Aorta (tissue), 5 donors: ENCODE results near the gene FCRL4. TPM values are rescaled to one million over a fixed set of nuclear protein-coding genes. Genes with fewer than 3 reads are reported as not detected.
"Not testable (repeated sequence)": the region's sequence is repeated elsewhere in the genome, so short reads cannot be mapped to it uniquely, and the experiment has no call there.

Experiments used
- ATAC-seq: fragments of 200-7000 bp; cut with Tn5 transposase; one replicate; pipeline ENCODE4 v1.9.1; 2022; ENCODE audit warnings: moderate library complexity; ENCODE audit not compliant: low FRiP score
- DNase-seq, 2 donors: peaks; one replicate each; pipeline ENCODE4 v3.0.0-alpha.2; 2020
- H3K27ac ChIP-seq, 2 donors: one replicate each; pipeline ENCODE4 v1.5.1; 2013; ENCODE audit warnings: low read length in 2 of 2, mild to moderate bottlenecking in 2 of 2, moderate library complexity in 2 of 2, control low read depth in 1 of 2, inconsistent platforms in 1 of 2, low read depth in 1 of 2
- H3K27me3 ChIP-seq, 2 donors: one replicate each; pipeline ENCODE4 v1.6.1; 2013; ENCODE audit warnings: control low read depth in 1 of 2, low read length in 1 of 2, mild to moderate bottlenecking in 1 of 2, moderate library complexity in 1 of 2; ENCODE audit not compliant: insufficient read depth in 2 of 2, control insufficient read depth in 1 of 2
- H3K36me3 ChIP-seq, 2 donors: one replicate each; pipeline ENCODE4 v1.6.1; 2013; ENCODE audit warnings: control low read depth in 1 of 2, low read length in 1 of 2, mild to moderate bottlenecking in 1 of 2; ENCODE audit not compliant: insufficient read depth in 2 of 2, control insufficient read depth in 1 of 2
- H3K4me1 ChIP-seq, 2 donors: one replicate each; pipeline ENCODE4 v1.6.1; 2013; ENCODE audit warnings: low read length in 2 of 2, control low read depth in 1 of 2, mild to moderate bottlenecking in 1 of 2, moderate library complexity in 1 of 2; ENCODE audit not compliant: insufficient read depth in 2 of 2, control insufficient read depth in 1 of 2
- H3K4me3 ChIP-seq, 2 donors: one replicate each; pipeline ENCODE4 v1.5.1; 2013; ENCODE audit warnings: low read length in 2 of 2, control low read depth in 1 of 2, mild to moderate bottlenecking in 1 of 2
- H3K9me3 ChIP-seq: one replicate; pipeline ENCODE4 v1.6.1; 2013; ENCODE audit warnings: mild to moderate bottlenecking, low read length; ENCODE audit not compliant: control insufficient read depth
- WGBS, 2 donors: extraction: QIAGEN DNeasy Blood & Tissue Kit; methylation state at CpG; one replicate each; pipeline ENCODE4 v1.1.7; 2013; 5-methylcytosine and 5-hydroxymethylcytosine counted together
- intact Hi-C, 2 donors: fragments of 100-400 bp; cut with DNase I; formaldehyde crosslinking; loops; one replicate each; pipeline versions ENCODE4 v1.14.2 to v1.15.0; 2022
- polyA plus RNA-seq, 2 donors: library from polyadenylated mRNA; stranded (reverse); fragments of 200-250 nt; gene quantifications; one replicate each; pipeline ENCODE4 v1.2.3, GENCODE V29; 2013
- total RNA-seq, 2 donors: library from RNA; stranded (reverse); fragmentation: NEBNext Ultra II Directional; extraction: Animal tissue kit (Norgen Biotek cat#: 25700); gene quantifications; one replicate each; pipeline ENCODE4 v1.2.1, GENCODE V29; 2021
- donor health status: healthy with polysubstance abuse.
- donor health status: Bipolar disorder and iron deficiency.
- donor health status: DM: no; HTN: no; CAD: no.
- donor health status: DM: no; HTN: no; CAD: no.
- donor health status: DM: yes; HTN: yes; CAD: no.

The FCRL4 gene
- total and polyA plus RNA-seq, 4 donors = not detected

DNA sequence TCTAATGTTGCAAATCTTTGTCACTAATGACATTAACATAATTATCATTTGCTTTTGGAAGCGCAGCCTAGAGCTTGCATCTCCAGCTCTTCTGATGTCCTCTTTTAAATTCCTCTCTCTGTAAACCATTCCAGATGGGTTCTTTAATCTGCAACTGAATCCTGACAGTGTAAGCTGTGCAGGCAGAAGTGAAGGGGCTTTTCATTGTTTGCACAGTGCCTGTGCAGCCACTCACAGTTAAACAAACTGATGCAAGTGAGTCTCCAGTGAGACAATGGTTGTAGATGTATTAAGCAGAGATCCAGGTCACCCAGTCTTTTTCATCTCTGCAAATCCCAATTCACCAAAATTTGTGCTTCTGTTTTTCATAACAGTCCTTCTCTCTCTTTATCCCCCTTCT, 23.0 kb downstream of the FCRL4 start:
- no peak for DNase-seq
- Histone ChIP-seq H3K4me3 (no peak overlapping the region), H3K36me3 (no peaks in the 10 kb centered on the region), H3K27me3 (no peaks in the 10 kb centered on the region), H3K9me3 (no peaks in the 10 kb centered on the region), H3K27ac (no peak overlapping the region), H3K4me1 (no peaks in the 10 kb centered on the region)
- no peak for ATAC-seq
- WGBS, 2 donors = 48 to 67% methylated on average over 1 of the region's 1 CpG
- intact Hi-C loops = no loop called here

- ATAC-seq = no peak
- intact Hi-C loops = loop anchor here in 1 of 2 donors (10.0 kb wide), 1 partner anchor 58 kb away; no protein-coding TSS in a partner anchor
Measured at GRCh38 chr1:157566484-157567300, 31.2 kb downstream of the FCRL4 start.

DNA sequence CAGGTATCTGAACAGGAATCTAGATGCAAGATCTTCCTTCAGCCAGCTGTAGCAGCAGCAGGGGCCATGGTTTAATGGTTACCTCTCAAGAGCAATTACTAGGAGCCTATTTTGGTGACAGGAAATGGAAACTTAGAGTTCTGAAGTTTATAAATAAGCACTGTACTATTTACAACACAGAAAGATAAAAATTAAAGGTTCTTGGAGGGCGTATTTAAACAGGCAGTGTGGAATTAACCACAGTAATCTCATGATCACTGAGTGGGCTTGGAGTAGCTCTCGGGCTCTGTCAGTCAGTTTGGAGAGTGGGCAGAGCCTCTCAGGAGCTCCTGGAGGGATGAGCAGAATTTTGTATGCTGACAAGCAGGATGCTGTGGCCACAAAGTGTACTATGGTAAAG, 35.4 kb downstream of the FCRL4 start:
- Histone ChIP-seq H3K27me3 (peaks cover 0 to 2% of the 10 kb centered on the region in 2 donors), H3K4me1 (no peaks in the 10 kb centered on the region), H3K9me3 (peaks cover 3% of the 10 kb centered on the region), H3K27ac (no peak overlapping the region), H3K4me3 (no peak overlapping the region), H3K36me3 (no peaks in the 10 kb centered on the region)
- no peak for ATAC-seq
- WGBS, 2 donors = 50 to 54% methylated on average over 2 of the region's 2 CpGs
- intact Hi-C loops = loop anchor here in 1 of 2 donors (10.0 kb wide), 1 partner anchor 62 kb away; no protein-coding TSS in a partner anchor
- DNase-seq = no peak

More at GRCh38 chr1:157566484-157567300, 31.2 kb downstream of the FCRL4 start:
- no peaks in the 10 kb centered on the region for H3K36me3 ChIP-seq
- H3K27ac ChIP-seq = no peak overlapping the region
- H3K27me3 ChIP-seq = no peaks in the 10 kb centered on the region
- no peak for DNase-seq
- 72 to 80% methylated on average over 14 of the region's 14 CpGs for WGBS, 2 donors
- no peaks in the 10 kb centered on the region for H3K4me1 ChIP-seq
- H3K4me3 ChIP-seq = no peak overlapping the region
- no peaks in the 10 kb centered on the region for H3K9me3 ChIP-seq

DNA sequence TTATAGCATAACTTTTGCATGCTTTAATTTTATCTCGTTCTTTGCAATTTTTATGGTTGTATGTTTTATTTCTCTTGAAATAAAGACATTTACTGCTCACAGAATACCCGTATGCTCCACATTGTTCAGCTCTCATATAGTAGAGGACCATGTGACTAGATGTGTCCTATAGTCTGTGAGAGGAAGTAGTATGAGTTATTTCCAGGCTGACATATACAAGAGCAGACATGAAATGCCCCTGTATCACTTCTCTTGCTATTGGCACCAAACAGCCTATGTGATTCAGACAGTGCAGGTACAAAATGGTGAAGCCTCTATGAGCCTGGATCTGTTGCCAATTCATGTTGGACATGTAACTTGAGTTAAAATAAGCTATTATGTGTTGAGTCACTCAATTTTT, 39.8 kb downstream of the FCRL4 start:
- intact Hi-C loops = no loop called here
- no peak overlapping the region for H3K4me3 ChIP-seq
- DNase-seq = no peak
- peaks cover 3% of the 10 kb centered on the region for H3K9me3 ChIP-seq
- no peak for ATAC-seq
- no peaks in the 10 kb centered on the region for H3K36me3 ChIP-seq
- peaks cover 0 to 2% of the 10 kb centered on the region in 2 donors for H3K27me3 ChIP-seq
- no peaks in the 10 kb centered on the region for H3K4me1 ChIP-seq
- WGBS, 2 donors = 66 to 74% methylated on average over 2 of the region's 2 CpGs
- no peak overlapping the region for H3K27ac ChIP-seq

- H3K4me3 ChIP-seq = no peak within 1 kb of the TSS
- DNase-seq (no peak), ATAC-seq (no peak)
- 72 to 74% methylated on average over 10 of the region's 10 CpGs for WGBS, 2 donors
- H3K36me3 ChIP-seq = no peaks in the 10 kb centered on the region
- H3K9me3 ChIP-seq = no peaks in the 10 kb centered on the region
- no peak within 1 kb of the TSS for H3K27ac ChIP-seq
- H3K27me3 ChIP-seq = no peaks in the 10 kb centered on the region
- intact Hi-C loops = no loop called here
- no peaks in the 10 kb centered on the region for H3K4me1 ChIP-seq
Measured at GRCh38 chr1:157551694-157552693, 45.9 kb downstream of the FCRL4 start, which contains the start of gene FCRL5. Gene FCRL5 (minus strand): TSS chr1:157552515. CDS start chr1:157552362, 153 bp downstream.

GRCh38 chr1:157548081-157548480, 49.8 kb downstream of the FCRL4 start:
- H3K9me3 ChIP-seq, H3K36me3 ChIP-seq, ATAC-seq, H3K27me3 ChIP-seq, DNase-seq, H3K4me3 ChIP-seq, H3K27ac ChIP-seq, intact Hi-C loops, H3K4me1 ChIP-seq: not testable (repeated sequence)
- WGBS, 2 donors = 66 to 74% methylated on average over 1 of the region's 1 CpG

DNA sequence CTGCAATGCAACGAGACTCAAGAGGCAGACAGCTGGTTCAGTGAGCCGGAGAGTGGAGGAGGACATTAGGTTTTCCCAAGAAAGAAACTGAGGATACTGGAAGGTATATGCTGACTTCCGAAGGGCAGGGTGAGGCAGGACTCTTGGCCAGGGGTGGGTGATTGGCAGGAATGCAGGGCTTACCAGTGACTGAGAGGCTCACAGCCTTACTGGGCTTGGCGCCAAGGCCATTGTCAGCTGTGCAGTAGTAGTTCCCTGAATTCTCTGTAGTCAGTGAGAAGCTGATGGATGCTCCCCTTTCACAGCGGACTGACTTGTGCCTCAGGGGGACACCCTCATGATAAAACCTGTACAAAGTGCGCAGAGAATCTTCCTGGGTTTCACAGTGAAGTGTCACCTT, 55.2 kb downstream of the FCRL4 start:
- intact Hi-C loops = no loop called here
- ATAC-seq = no peak
- no peaks in the 10 kb centered on the region for H3K9me3 ChIP-seq

DNA sequence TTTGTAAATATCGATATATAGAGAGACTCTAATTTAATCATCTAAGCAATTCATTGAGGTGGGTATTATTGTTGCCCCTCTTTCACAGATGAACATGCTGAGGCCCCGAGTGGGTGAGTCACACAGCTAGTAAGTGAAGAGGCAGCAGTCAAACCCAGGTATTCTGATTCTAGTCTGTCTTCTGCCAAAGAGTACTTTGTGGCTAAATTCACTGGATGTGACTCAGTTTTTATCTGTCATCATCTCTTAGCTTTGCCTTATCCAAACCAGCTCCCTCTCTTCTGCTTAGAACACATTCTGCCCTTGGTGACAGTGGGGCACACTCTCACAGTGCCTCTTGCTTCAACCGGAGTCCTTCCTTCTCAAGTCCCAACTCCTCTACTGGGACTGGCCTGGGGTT, 57.0 kb downstream of the FCRL4 start:
- ATAC-seq = no peak

More for the DNA sequence above, 55.2 kb downstream of the FCRL4 start:
- DNase-seq = no peak
- H3K36me3 ChIP-seq = no peaks in the 10 kb centered on the region
- no peak overlapping the region for H3K27ac ChIP-seq
- WGBS, 2 donors = 60 to 67% methylated on average over 6 of the region's 6 CpGs
- no peaks in the 10 kb centered on the region for H3K27me3 ChIP-seq
- H3K4me1 ChIP-seq = no peaks in the 10 kb centered on the region
- no peak overlapping the region for H3K4me3 ChIP-seq

More for the DNA sequence above, 57.0 kb downstream of the FCRL4 start:
- Histone ChIP-seq H3K27me3 (no peaks in the 10 kb centered on the region), H3K4me3 (no peak overlapping the region), H3K4me1 (no peaks in the 10 kb centered on the region), H3K27ac (no peak overlapping the region), H3K9me3 (no peaks in the 10 kb centered on the region), H3K36me3 (no peaks in the 10 kb centered on the region)
- 81 to 82% methylated on average over 3 of the region's 3 CpGs for WGBS, 2 donors
- no peak for DNase-seq
- intact Hi-C loops = no loop called here
